22Rv1 (cell line): ENCODE results near the gene ATP1B3.

Source experiments
- ZFX ChIP-seq: fragments of 450-650 bp; IDR thresholded peaks from 2 replicates; pipeline ENCODE4 v1.6.1; 2017; ENCODE audit warnings: antibody characterized with exemption, borderline replicate concordance
- TF ChIP-seq, protein P1 (sequence below): fragments of 450-650 bp; IDR thresholded peaks from 2 replicates; pipeline ENCODE4 v1.5.1; 2017; ENCODE audit warnings: mild to moderate bottlenecking

DNA sequence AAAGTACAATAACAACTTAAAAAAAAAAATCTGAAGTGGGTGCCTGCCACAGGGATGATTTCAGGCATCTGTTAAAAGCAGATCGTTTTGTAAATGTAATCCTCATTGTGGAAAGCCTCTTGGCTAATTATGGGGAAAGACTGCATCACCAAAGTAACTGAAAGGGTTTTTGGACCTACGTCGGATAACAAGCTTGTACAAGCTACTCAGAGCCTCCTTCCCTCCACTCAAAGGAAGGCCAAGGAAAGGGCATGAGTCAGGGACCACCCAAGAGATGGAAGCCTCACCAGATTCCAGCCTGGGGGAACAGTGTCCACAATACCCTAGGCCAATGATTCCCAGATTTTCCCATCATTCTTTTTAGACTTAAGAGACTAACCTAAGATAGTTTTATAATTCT, 84.3 kb downstream of the ATP1B3 start:
- TF ChIP-seq, protein P1, sequence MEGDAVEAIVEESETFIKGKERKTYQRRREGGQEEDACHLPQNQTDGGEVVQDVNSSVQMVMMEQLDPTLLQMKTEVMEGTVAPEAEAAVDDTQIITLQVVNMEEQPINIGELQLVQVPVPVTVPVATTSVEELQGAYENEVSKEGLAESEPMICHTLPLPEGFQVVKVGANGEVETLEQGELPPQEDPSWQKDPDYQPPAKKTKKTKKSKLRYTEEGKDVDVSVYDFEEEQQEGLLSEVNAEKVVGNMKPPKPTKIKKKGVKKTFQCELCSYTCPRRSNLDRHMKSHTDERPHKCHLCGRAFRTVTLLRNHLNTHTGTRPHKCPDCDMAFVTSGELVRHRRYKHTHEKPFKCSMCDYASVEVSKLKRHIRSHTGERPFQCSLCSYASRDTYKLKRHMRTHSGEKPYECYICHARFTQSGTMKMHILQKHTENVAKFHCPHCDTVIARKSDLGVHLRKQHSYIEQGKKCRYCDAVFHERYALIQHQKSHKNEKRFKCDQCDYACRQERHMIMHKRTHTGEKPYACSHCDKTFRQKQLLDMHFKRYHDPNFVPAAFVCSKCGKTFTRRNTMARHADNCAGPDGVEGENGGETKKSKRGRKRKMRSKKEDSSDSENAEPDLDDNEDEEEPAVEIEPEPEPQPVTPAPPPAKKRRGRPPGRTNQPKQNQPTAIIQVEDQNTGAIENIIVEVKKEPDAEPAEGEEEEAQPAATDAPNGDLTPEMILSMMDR = no peak
- TF ChIP-seq ZFX = no peak
